ENCODE data around the gene RAB13. TPM values are rescaled to one million over a fixed set of nuclear protein-coding genes. Genes with fewer than 3 reads are reported as not detected.

Gene RAB13
- total RNA-seq, 2 experiments from 2014 or later, result 0.28 to 0.30 TPM

DNA sequence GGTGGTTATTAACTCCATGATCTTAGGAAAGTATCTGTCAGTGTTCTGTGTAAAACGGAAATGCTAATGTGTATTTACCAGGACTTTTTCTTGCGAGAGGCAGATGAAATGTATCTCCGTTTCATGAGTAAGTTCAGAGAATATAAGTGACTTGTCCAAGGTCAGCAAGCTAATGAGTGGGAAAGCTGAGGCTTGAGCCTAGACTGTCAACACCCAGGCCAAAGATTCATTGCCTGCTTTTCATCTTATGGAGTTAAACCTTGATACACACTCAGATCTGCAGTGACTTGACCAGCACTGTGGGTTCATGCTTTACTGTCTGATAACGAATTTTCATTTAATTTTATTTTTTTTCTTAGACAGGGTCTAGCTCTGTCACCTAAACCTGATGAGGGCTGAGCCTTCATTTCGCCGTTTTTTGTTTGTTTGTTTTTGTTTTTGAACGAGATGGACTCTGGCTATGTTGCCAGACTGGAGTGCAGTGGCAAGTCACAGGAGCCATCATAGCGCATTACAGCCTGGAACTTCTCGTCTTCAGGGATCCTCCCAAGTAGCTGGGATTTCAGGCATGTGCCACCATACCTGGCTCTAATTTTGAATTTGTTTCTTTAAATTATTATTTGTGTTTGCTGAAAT, 7.7 kb downstream of the RAB13 start:
- intact Hi-C loops (cut with DNase I, micrococcal nuclease), result loop anchor here in 1 of 2 experiments (1.0 kb wide), 1 partner anchor 12 kb away; the partner anchor contains the start of gene RPS27
- CTCF ChIA-PET, result interaction anchor here (1.5 to 3.7 kb wide), 7 partner anchors 8 to 181 kb away, joined by 4 to 21 read pairs (median 7); partner anchors contain the start of genes CREB3L4, DENND4B, GATAD2B and RAB13
- H3K4me1 Mint-ChIP-seq (ENCODE audit: low read depth), result peaks cover 40% of the 10 kb centered on the region

DNA sequence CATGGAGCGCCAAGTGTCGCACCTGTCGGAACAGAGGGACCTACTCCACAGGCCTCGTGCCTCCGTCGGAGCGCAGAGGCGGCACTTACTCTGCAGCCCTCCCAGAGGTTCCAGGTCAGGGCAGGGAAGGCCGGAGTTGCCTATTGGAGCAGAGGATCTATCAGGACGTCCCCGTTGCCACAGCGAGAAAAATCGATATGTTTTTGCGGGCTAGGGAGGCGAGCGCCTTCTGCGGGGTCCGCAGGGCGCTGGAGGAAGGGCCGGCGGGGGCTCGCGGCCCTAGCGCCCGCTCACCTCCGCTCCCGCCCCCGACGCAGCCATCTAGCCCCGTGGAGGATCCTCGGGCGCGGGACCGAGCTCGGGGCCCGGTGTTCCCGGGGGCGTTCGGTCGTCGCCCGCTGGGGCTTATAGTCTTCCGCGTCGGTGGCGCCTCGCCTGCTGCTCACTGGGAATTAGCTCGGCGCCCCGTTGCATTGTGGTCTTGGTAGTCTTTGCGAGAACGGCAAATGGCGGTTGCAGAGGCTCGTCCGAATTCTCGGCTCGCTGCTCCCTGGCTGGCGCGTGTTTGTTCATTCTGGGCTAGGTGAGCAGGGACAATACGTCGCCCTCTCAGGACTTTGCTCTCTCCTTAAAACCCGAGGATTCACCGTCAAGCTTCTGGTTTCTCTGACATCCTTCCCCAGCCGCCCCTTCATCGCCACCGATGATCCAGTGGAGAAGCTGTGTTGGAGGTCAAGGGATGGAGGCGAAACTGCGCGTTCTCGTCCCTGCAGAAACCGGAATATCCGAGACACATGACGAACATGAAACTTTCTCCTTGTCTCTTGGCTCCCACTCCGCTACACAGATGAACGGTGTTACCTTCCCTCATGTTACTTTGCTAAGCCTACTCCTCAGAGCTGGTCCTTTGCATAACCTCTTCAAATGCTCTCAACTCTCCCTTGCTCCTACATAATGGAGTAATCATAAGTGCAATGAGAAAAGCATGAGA, 8.6 kb downstream of the RAB13 start, which contains the start of gene JTB:
Gene JTB, minus strand, starts transcription at position 425 of the 991 bp plus-strand sequence. Its CDS starts 422 bp downstream, at position 3.
- Histone ChIP-seq H3K36me3 (ENCODE audit: insufficient read depth, low read length) (peaks cover 32% of the 10 kb centered on the region), H3K27me3 (ENCODE audit: control insufficient read depth in 1 of 2, insufficient read depth in 2 of 2, low read length in 2 of 2) (no peaks in the 10 kb centered on the region), H3K4me3 (ENCODE audit: low read length) (peak within 1 kb of the TSS; percentile 82), H3K27ac (ENCODE audit: low read depth in 1 of 2, low read length in 2 of 2) (peak within 1 kb of the TSS; percentile 80 to 83), H3K4me1 (ENCODE audit: insufficient read depth, low read length) (peaks cover 31% of the 10 kb centered on the region), H3K9me3 (ENCODE audit: control insufficient read depth in 1 of 2, insufficient read depth in 1 of 2, low read length in 2 of 2) (no peaks in the 10 kb centered on the region)
- POLR2A ChIA-PET, result interaction anchor here (0.6 to 5.3 kb wide), 31 partner anchors 9 to 442 kb away, joined by 3 to 149 read pairs (median 4); partner anchors contain the start of genes CHTOP, CREB3L4, CRTC2 and DENND4B
- DNase-seq (peak; percentile 68 to 91 (median 82)), ATAC-seq (ENCODE audit: poor library complexity) (peak; percentile 96)
- no peaks in the 10 kb centered on the region for H3K27me3 Mint-ChIP-seq
- TF ChIP-seq, protein P1, sequence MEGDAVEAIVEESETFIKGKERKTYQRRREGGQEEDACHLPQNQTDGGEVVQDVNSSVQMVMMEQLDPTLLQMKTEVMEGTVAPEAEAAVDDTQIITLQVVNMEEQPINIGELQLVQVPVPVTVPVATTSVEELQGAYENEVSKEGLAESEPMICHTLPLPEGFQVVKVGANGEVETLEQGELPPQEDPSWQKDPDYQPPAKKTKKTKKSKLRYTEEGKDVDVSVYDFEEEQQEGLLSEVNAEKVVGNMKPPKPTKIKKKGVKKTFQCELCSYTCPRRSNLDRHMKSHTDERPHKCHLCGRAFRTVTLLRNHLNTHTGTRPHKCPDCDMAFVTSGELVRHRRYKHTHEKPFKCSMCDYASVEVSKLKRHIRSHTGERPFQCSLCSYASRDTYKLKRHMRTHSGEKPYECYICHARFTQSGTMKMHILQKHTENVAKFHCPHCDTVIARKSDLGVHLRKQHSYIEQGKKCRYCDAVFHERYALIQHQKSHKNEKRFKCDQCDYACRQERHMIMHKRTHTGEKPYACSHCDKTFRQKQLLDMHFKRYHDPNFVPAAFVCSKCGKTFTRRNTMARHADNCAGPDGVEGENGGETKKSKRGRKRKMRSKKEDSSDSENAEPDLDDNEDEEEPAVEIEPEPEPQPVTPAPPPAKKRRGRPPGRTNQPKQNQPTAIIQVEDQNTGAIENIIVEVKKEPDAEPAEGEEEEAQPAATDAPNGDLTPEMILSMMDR (IDR thresholded peaks at IDR 0.05), result no peak
- peaks cover 42% of the 10 kb centered on the region for H3K4me1 Mint-ChIP-seq (ENCODE audit: low read depth)
- H3K4me3 Mint-ChIP-seq, result peak within 1 kb of the TSS; percentile 98
- CTCF ChIA-PET, result interaction anchor here (0.6 to 3.7 kb wide), 10 partner anchors 9 to 294 kb away, joined by 3 to 21 read pairs (median 6); partner anchors contain the start of genes CREB3L4, CRTC2, DENND4B and GATAD2B
- no peaks in the 10 kb centered on the region for H3K9me3 Mint-ChIP-seq
- H3K27ac Mint-ChIP-seq, result peak within 1 kb of the TSS; percentile 94
- peaks cover 47% of the 10 kb centered on the region for H3K36me3 Mint-ChIP-seq (ENCODE audit: low read depth)
- intact Hi-C loops (cut with DNase I, micrococcal nuclease), result loop anchor here (1.0 kb wide), 4 partner anchors 10 to 54 kb away; partner anchors contain the start of genes CRTC2 (in 2 of the 2), RPS27 (in 2 of the 2) and CREB3L4 (in 1 of the 2)

More for the DNA sequence above, 7.7 kb downstream of the RAB13 start:
- H3K4me1 ChIP-seq (ENCODE audit: insufficient read depth, low read length), result peaks cover 31% of the 10 kb centered on the region
- Mint-ChIP-seq H3K4me3 (peak overlapping the region; percentile 98), H3K27ac (peak overlapping the region; percentile 94), H3K36me3 (ENCODE audit: low read depth) (peaks cover 43% of the 10 kb centered on the region), H3K27me3 (no peaks in the 10 kb centered on the region), H3K9me3 (no peaks in the 10 kb centered on the region)
- TF ChIP-seq, protein P1 (IDR thresholded peaks at IDR 0.05), result no peak
- no peak for DNase-seq
- peak overlapping the region; percentile 82 for H3K4me3 ChIP-seq (ENCODE audit: low read length)
- no peak for ATAC-seq (ENCODE audit: poor library complexity)
- H3K9me3 ChIP-seq (ENCODE audit: control insufficient read depth in 1 of 2, insufficient read depth in 1 of 2, low read length in 2 of 2), result no peaks in the 10 kb centered on the region
- no peaks in the 10 kb centered on the region for H3K27me3 ChIP-seq (ENCODE audit: control insufficient read depth in 1 of 2, insufficient read depth in 2 of 2, low read length in 2 of 2)
- POLR2A ChIA-PET, result interaction anchor here (0.6 to 5.3 kb wide), 14 partner anchors 8 to 443 kb away, joined by 3 to 149 read pairs (median 18); partner anchors contain the start of genes CHTOP, CREB3L4, CRTC2 and DENND4B
- peak overlapping the region; percentile 71 to 83 for H3K27ac ChIP-seq (ENCODE audit: low read depth in 1 of 2, low read length in 2 of 2)
- H3K36me3 ChIP-seq (ENCODE audit: insufficient read depth, low read length), result peaks cover 24% of the 10 kb centered on the region

All from CD4-positive, alpha-beta T cell (primary cell).